Measurements from ENCODE around the gene RIN3.
A peak's percentile ranks its signal among the peaks of the same experiment; 100 is the strongest.

The RIN3 gene

GRCh38 chr14:92556863-92557543, 43.4 kb downstream of the RIN3 start:
- DNase-seq, result no peak

- no peak for DNase-seq
Measured at GRCh38 chr14:92557544-92557912, 43.9 kb downstream of the RIN3 start.

GRCh38 chr14:92558319-92558718, 44.7 kb downstream of the RIN3 start:
- DNase-seq, result no peak

- no peak for DNase-seq
Measured at GRCh38 chr14:92559486-92559885, 45.9 kb downstream of the RIN3 start.

GRCh38 chr14:92560106-92560865, 46.7 kb downstream of the RIN3 start:
- peak; percentile 54 for DNase-seq

- DNase-seq, result no peak
Measured at GRCh38 chr14:92561906-92562479, 48.4 kb downstream of the RIN3 start.

GRCh38 chr14:92563359-92563758, 49.8 kb downstream of the RIN3 start:
- DNase-seq, result no peak

- DNase-seq, result no peak
Measured at GRCh38 chr14:92563765-92564285, 50.2 kb downstream of the RIN3 start.

GRCh38 chr14:92564344-92565039, 50.9 kb downstream of the RIN3 start:
- DNase-seq, result no peak

- DNase-seq, result no peak
Measured at GRCh38 chr14:92565040-92565717, 51.6 kb downstream of the RIN3 start.

GRCh38 chr14:92565718-92566115, 52.1 kb downstream of the RIN3 start:
- no peak for DNase-seq

GRCh38 chr14:92567173-92567725, 53.7 kb downstream of the RIN3 start:
- DNase-seq, result no peak

- no peak for DNase-seq
Measured at GRCh38 chr14:92568621-92569479, 55.3 kb downstream of the RIN3 start.

- no peak for DNase-seq
Measured at GRCh38 chr14:92570674-92571262, 57.2 kb downstream of the RIN3 start.

GRCh38 chr14:92572050-92572449, 58.5 kb downstream of the RIN3 start:
- DNase-seq, result no peak

GRCh38 chr14:92573761-92574498, 60.3 kb downstream of the RIN3 start:
- DNase-seq, result no peak

- DNase-seq, result no peak
Measured at GRCh38 chr14:92575061-92575747, 61.6 kb downstream of the RIN3 start.

- no peak for DNase-seq
Measured at GRCh38 chr14:92575748-92576303, 62.2 kb downstream of the RIN3 start.

GRCh38 chr14:92577321-92577742, 63.8 kb downstream of the RIN3 start:
- no peak for DNase-seq

Measured in activated CD4-positive, alpha-beta T cell treated with anti-CD3 and anti-CD28 coated beads, Interleukin-2, amount 50 U/mL, for 4 hours (primary cell).